K562 (cell line): ENCODE data around the gene TCF12.

Experiments
- GTF2F1 ChIP-seq: IDR thresholded peaks from 2 replicates; pipeline ENCODE4 v1.6.1; 2011; ENCODE audit warnings: low read depth, low read length, improper control_type of control experiment
- POLR2B ChIP-seq: fragments of 450-650 bp; IDR thresholded peaks from 2 replicates; pipeline ENCODE4 v1.6.1; 2018; ENCODE audit warnings: low read depth; ENCODE audit not compliant: partially characterized antibody
- RAD21 ChIP-seq, 2 experiments: fragments of 250-450 bp in 1 of 2; fragments of 450-650 bp in 1 of 2; sonication (Bioruptor Pico) in 1 of 2; formaldehyde crosslinking in 1 of 2; IDR thresholded peaks in 1 of 2; conservative IDR thresholded peaks in 1 of 2; 2 replicates each; pipeline versions ENCODE4 v1.4.0 to v1.8.0; 2020 to 2022; ENCODE audit warnings: mild to moderate bottlenecking in 2 of 2, moderate library complexity in 1 of 2
- STAT5B ChIP-seq: fragments of 250-450 bp; sonication (Bioruptor Pico); IDR thresholded peaks from 2 replicates; pipeline ENCODE4 v1.8.0; 2021; ENCODE audit warnings: mild to moderate bottlenecking, inconsistent platforms
- TBL1XR1 ChIP-seq, 2 experiments: IDR thresholded peaks; 2 replicates each; pipeline ENCODE4 v1.6.1; 2012; ENCODE audit warnings: improper control_type of control experiment in 2 of 2, low read length in 2 of 2, mild to moderate bottlenecking in 1 of 2
- TF ChIP-seq, protein P1 (sequence below): fragments of 200-600 bp; sonication (generic); IDR thresholded peaks from one replicate; pipeline ENCODE4 v1.6.1; 2012; ENCODE audit warnings: mild to moderate bottlenecking, low read depth, low read length, inconsistent platforms
- TF ChIP-seq, protein P2 (sequence below), 3 experiments: IDR thresholded peaks in 2 of 3; conservative IDR thresholded peaks in 1 of 3; 2 replicates each; pipeline ENCODE4 v1.5.1; 2011 to 2012; ENCODE audit warnings: low read length in 3 of 3, mild to moderate bottlenecking in 3 of 3, control low read depth in 2 of 3, improper control_type of control experiment in 1 of 3, inconsistent platforms in 1 of 3, low read depth in 1 of 3, mixed read lengths in 1 of 3, moderate library complexity in 1 of 3; ENCODE audit not compliant: insufficient read depth in 2 of 3
- TF ChIP-seq, protein P3 (sequence below): sonication (generic); formaldehyde crosslinking; IDR thresholded peaks from 2 replicates; pipeline ENCODE4 v1.8.0; 2022; ENCODE audit warnings: mild to moderate bottlenecking, low read depth, missing genetic modification reagents

DNA sequence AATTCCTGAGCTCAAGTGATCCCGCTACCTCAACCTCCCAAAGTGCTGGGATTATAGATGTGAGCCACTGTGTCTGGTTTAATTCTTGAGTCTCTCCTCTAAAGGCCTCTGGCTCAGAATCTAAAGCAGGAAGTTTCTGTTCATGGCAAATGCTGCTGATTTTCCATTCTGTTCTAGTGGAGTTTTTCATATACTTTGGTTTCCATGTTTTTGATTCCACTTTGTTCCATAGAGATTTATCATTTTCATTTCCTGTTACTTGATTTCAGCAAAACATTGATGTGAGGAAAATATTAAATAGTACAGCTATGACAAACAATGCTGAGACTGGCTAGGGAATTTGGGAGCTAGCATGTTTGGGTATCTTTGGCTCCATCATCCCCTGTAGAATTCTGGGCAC, 205.6 kb downstream of the TCF12 start:
- TF ChIP-seq TBL1XR1 (IDR thresholded peaks at IDR 0.05; ENCODE audit: low read length in 2 of 2) (no peak), POLR2B (no peak), RAD21 (CRISPR knock-in tag; conservative IDR thresholded peaks at IDR 0.05 in 1 of 2, IDR thresholded peaks at IDR 0.05 in 1 of 2) (no peak), GTF2F1 (no peak), STAT5B (CRISPR knock-in tag) (no peak)
- TF ChIP-seq, protein P1, sequence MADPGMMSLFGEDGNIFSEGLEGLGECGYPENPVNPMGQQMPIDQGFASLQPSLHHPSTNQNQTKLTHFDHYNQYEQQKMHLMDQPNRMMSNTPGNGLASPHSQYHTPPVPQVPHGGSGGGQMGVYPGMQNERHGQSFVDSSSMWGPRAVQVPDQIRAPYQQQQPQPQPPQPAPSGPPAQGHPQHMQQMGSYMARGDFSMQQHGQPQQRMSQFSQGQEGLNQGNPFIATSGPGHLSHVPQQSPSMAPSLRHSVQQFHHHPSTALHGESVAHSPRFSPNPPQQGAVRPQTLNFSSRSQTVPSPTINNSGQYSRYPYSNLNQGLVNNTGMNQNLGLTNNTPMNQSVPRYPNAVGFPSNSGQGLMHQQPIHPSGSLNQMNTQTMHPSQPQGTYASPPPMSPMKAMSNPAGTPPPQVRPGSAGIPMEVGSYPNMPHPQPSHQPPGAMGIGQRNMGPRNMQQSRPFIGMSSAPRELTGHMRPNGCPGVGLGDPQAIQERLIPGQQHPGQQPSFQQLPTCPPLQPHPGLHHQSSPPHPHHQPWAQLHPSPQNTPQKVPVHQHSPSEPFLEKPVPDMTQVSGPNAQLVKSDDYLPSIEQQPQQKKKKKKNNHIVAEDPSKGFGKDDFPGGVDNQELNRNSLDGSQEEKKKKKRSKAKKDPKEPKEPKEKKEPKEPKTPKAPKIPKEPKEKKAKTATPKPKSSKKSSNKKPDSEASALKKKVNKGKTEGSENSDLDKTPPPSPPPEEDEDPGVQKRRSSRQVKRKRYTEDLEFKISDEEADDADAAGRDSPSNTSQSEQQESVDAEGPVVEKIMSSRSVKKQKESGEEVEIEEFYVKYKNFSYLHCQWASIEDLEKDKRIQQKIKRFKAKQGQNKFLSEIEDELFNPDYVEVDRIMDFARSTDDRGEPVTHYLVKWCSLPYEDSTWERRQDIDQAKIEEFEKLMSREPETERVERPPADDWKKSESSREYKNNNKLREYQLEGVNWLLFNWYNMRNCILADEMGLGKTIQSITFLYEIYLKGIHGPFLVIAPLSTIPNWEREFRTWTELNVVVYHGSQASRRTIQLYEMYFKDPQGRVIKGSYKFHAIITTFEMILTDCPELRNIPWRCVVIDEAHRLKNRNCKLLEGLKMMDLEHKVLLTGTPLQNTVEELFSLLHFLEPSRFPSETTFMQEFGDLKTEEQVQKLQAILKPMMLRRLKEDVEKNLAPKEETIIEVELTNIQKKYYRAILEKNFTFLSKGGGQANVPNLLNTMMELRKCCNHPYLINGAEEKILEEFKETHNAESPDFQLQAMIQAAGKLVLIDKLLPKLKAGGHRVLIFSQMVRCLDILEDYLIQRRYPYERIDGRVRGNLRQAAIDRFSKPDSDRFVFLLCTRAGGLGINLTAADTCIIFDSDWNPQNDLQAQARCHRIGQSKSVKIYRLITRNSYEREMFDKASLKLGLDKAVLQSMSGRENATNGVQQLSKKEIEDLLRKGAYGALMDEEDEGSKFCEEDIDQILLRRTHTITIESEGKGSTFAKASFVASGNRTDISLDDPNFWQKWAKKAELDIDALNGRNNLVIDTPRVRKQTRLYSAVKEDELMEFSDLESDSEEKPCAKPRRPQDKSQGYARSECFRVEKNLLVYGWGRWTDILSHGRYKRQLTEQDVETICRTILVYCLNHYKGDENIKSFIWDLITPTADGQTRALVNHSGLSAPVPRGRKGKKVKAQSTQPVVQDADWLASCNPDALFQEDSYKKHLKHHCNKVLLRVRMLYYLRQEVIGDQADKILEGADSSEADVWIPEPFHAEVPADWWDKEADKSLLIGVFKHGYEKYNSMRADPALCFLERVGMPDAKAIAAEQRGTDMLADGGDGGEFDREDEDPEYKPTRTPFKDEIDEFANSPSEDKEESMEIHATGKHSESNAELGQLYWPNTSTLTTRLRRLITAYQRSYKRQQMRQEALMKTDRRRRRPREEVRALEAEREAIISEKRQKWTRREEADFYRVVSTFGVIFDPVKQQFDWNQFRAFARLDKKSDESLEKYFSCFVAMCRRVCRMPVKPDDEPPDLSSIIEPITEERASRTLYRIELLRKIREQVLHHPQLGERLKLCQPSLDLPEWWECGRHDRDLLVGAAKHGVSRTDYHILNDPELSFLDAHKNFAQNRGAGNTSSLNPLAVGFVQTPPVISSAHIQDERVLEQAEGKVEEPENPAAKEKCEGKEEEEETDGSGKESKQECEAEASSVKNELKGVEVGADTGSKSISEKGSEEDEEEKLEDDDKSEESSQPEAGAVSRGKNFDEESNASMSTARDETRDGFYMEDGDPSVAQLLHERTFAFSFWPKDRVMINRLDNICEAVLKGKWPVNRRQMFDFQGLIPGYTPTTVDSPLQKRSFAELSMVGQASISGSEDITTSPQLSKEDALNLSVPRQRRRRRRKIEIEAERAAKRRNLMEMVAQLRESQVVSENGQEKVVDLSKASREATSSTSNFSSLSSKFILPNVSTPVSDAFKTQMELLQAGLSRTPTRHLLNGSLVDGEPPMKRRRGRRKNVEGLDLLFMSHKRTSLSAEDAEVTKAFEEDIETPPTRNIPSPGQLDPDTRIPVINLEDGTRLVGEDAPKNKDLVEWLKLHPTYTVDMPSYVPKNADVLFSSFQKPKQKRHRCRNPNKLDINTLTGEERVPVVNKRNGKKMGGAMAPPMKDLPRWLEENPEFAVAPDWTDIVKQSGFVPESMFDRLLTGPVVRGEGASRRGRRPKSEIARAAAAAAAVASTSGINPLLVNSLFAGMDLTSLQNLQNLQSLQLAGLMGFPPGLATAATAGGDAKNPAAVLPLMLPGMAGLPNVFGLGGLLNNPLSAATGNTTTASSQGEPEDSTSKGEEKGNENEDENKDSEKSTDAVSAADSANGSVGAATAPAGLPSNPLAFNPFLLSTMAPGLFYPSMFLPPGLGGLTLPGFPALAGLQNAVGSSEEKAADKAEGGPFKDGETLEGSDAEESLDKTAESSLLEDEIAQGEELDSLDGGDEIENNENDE: no peak
- TF ChIP-seq, protein P2, sequence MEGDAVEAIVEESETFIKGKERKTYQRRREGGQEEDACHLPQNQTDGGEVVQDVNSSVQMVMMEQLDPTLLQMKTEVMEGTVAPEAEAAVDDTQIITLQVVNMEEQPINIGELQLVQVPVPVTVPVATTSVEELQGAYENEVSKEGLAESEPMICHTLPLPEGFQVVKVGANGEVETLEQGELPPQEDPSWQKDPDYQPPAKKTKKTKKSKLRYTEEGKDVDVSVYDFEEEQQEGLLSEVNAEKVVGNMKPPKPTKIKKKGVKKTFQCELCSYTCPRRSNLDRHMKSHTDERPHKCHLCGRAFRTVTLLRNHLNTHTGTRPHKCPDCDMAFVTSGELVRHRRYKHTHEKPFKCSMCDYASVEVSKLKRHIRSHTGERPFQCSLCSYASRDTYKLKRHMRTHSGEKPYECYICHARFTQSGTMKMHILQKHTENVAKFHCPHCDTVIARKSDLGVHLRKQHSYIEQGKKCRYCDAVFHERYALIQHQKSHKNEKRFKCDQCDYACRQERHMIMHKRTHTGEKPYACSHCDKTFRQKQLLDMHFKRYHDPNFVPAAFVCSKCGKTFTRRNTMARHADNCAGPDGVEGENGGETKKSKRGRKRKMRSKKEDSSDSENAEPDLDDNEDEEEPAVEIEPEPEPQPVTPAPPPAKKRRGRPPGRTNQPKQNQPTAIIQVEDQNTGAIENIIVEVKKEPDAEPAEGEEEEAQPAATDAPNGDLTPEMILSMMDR (IDR thresholded peaks at IDR 0.05 in 2 of 3, conservative IDR thresholded peaks at IDR 0.05 in 1 of 3; ENCODE audit: insufficient read depth in 2 of 3, low read depth in 1 of 3, low read length in 3 of 3): no peak
- TF ChIP-seq, protein P3, sequence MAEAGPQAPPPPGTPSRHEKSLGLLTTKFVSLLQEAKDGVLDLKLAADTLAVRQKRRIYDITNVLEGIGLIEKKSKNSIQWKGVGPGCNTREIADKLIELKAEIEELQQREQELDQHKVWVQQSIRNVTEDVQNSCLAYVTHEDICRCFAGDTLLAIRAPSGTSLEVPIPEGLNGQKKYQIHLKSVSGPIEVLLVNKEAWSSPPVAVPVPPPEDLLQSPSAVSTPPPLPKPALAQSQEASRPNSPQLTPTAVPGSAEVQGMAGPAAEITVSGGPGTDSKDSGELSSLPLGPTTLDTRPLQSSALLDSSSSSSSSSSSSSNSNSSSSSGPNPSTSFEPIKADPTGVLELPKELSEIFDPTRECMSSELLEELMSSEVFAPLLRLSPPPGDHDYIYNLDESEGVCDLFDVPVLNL (CRISPR knock-in tag): no peak
